Measurements from ENCODE around the gene FAM13B.

DNA sequence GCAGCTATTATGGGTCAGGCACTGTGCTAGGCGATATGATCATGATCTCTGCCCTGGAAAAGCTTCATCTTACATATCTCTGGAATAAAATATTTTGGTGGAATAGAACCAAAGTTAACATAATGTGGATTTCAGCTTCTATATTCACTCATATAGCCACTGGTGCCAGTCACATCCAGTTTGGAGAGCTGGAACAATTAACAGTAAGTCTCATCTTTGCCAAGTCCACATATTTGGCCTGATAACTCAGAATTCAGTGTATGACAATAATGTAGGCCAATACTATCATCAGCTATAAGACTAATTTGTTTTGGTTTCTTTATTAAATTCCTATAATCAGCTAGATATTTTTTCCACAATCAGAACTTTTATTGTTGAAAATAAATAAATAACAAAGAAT, 5.9 kb upstream of the FAM13B start:
- TF ChIP-seq SRF (IDR thresholded peaks at IDR 0.05; ENCODE audit: low read depth, low read length) (no peak), EZH2 (IDR thresholded peaks at IDR 0.05; ENCODE audit: low read depth, low read length, severe bottlenecking) (no peak), RNF2 (IDR thresholded peaks at IDR 0.05; ENCODE audit: borderline replicate concordance, low read depth, low read length, missing control alignments, poor library complexity, severe bottlenecking) (no peak), TAF1 (IDR thresholded peaks at IDR 0.05; ENCODE audit: low read depth, low read length) (no peak), YY1 (IDR thresholded peaks at IDR 0.05; ENCODE audit: low read depth, low read length) (no peak), POLR2AphosphoS5 (IDR thresholded peaks at IDR 0.05; ENCODE audit: low read depth, low read length) (no peak), ZNF274 (IDR thresholded peaks at IDR 0.05; ENCODE audit: borderline replicate concordance, extremely low read depth, low read length) (no peak), GABPA (IDR thresholded peaks at IDR 0.05; ENCODE audit: borderline replicate concordance, insufficient read depth, low read length) (no peak)
- TF ChIP-seq, protein P1, sequence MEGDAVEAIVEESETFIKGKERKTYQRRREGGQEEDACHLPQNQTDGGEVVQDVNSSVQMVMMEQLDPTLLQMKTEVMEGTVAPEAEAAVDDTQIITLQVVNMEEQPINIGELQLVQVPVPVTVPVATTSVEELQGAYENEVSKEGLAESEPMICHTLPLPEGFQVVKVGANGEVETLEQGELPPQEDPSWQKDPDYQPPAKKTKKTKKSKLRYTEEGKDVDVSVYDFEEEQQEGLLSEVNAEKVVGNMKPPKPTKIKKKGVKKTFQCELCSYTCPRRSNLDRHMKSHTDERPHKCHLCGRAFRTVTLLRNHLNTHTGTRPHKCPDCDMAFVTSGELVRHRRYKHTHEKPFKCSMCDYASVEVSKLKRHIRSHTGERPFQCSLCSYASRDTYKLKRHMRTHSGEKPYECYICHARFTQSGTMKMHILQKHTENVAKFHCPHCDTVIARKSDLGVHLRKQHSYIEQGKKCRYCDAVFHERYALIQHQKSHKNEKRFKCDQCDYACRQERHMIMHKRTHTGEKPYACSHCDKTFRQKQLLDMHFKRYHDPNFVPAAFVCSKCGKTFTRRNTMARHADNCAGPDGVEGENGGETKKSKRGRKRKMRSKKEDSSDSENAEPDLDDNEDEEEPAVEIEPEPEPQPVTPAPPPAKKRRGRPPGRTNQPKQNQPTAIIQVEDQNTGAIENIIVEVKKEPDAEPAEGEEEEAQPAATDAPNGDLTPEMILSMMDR (IDR thresholded peaks at IDR 0.05; ENCODE audit: control extremely low read depth in 1 of 3, insufficient read depth in 1 of 3, low read depth in 1 of 3, low read length in 3 of 3) = no peak

All from H1 (cell line).